HG02678 (cell line): Measurements from ENCODE around the gene NBPF26.
"Not testable (repeated sequence)": the region's sequence is repeated elsewhere in the genome, so short reads cannot be mapped to it uniquely, and the experiment has no call there.

ENCODE experiments used
- ATAC-seq: cut with Tn5 transposase; IDR thresholded peaks from one replicate; pipeline ENCODE4 v1.9.1; 2021; ENCODE audit warnings: mild to moderate bottlenecking, moderate library complexity; ENCODE audit not compliant: unreplicated experiment

Gene NBPF26

DNA sequence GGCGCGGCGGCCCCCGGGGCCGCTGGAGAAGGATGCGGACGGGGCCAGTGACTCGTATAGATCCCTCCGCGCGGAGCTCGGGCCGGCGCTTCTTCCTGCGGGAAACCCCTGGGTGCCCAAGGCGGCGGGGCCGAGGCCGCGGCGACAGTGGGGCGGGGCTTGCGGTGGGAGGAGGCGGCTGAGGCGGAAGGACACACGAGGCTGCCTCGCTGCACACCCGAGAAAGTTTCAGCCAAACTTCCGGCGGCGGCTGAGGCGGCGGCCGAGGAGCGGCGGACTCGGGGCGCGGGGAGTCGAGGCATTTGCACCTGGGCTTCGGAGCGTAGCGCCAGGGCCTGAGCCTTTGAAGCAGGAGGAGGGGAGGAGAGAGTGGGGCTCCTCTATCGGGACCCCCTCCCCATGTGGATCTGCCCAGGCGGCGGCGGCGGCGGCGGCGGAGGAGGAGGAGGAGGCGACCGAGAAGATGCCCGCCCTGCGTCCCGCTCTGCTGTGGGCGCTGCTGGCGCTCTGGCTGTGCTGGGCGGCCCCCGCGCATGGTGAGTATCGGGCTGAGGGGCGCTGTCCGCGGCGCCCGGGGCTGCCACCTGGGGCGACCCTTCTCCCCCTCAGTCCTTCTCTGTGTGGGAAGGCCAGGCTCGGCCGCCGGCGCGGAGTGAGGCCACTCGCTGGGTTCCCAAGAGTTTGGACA is at the start of gene NBPF26:
Gene NBPF26, plus strand, starts transcription at position 231 of the 688 bp plus-strand sequence.
- not testable (repeated sequence) for ATAC-seq

DNA sequence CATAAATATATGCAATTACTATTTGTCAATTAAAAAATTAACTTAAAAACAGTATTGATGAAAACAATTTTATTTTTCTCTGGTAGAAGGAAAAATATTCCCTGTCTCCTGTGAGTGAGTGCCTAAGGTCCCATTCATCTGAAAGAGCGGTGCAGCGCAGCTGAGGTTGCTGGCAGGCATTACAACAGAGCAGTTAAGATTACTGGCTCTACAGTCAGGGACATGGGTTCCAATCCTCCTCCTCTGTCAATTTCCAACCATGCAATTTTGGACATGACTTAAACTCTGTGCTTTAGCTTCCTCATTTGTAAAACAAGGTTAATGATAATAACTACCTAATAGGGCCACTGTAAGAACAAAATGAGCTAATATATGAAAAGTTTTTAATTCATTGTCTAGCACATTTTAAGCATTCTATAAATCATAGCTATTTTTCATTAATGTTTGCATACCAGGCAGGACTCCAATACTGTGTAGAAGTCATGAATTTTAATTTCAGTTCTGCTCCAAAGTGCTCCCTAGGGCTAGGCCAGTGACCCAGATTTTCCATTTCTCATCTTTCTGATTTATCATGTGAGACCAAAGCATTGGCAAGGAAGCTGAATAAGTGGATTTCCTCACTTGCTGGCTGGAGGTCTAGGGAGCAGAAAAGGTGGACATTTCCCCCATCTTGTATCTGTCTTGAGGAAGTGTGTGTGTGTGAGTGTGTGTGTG is 43.5 kb upstream of the NBPF26 start:
- ATAC-seq, result not testable (repeated sequence)

GRCh38 chr1:120680938-120681337 is 42.8 kb upstream of the NBPF26 start:
- ATAC-seq, result not testable (repeated sequence)

- not testable (repeated sequence) for ATAC-seq
These were observed 39.3 kb upstream of the NBPF26 start for GRCh38 chr1:120684397-120684796.

DNA sequence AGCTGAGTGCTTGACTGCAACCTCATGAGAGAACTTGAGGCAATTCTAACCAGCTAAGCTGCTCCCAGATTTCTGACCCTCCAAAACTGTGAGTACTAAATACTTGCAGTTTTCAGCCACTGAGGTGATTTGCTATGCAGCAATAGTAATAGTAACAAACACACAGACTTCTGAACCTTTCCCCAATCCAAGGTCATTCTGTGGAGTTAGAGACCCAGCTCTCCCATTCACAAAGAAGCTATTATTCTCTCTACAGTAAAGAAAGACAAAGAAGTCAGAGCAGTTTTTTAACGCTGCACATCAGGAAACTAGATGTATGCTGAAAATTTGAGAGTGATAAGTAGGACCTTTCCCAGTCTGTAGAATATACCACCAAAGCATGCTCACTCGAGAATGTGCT is 38.1 kb upstream of the NBPF26 start:
- ATAC-seq, result not testable (repeated sequence)

GRCh38 chr1:120687250-120687649 is 36.5 kb upstream of the NBPF26 start:
- ATAC-seq, result not testable (repeated sequence)

GRCh38 chr1:120700807-120701562 is 22.8 kb upstream of the NBPF26 start:
- ATAC-seq, result not testable (repeated sequence)

DNA sequence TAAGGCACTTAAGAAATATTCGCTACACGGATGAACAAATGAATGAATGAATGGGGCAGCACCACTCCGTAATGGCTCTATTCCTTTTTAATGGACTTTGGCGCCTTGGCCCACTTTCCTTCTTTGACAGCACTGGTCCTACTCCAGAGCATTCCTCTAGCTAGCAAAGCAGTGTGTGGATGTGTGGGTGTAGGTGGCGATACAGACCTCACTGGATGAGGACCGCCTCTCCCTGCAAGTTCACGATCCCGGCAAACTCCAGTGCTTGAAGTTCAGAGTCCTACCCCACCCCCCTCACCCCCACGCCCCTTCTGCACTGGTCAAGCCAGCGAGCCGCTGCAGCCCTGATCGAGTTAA is 409 bp upstream of the NBPF26 start:
- ATAC-seq, result not testable (repeated sequence)

DNA sequence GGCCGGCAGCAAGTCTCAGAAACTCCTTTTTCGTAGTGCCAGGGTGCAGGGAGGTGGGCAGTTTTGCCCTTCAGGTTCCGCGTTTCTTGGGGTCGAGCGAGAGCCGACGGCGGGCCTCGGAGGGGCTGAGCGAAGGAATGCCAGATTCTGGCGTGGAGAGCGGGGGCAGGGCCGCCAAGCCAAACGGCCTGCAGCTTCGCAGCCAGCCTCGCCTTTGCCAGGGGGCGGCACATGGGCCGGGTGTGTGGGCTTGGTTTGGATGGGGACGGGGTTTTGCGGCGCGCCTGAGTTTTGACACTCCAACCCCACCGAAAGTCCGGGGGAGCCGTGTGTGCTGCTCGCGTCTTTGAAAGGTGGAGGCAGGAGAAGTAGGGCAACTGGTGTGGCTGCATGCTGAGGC is 762 bp downstream of the NBPF26 start:
- ATAC-seq, result not testable (repeated sequence)

- not testable (repeated sequence) for ATAC-seq
These were observed 5.1 kb downstream of the NBPF26 start for GRCh38 chr1:120728811-120729210.

DNA sequence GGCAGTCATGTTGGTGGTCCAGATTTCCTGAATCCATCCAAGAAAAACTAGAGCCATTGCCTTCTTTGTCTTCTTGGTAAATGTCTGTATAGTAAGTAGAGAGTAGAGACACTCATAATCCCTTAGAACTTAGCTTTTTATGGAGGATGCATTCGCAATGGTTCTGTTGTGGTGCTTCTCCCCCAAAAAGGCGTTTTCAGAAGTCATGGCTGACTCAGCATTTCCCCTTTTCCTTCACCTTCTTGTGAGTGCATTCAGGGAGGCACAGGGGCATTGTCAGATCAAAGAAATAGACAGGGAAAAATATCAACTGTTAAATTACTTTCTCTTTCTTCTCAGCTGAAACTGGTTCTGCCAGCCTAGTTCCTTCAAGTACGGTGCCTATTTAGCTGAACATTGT is 45.3 kb downstream of the NBPF26 start:
- not testable (repeated sequence) for ATAC-seq

DNA sequence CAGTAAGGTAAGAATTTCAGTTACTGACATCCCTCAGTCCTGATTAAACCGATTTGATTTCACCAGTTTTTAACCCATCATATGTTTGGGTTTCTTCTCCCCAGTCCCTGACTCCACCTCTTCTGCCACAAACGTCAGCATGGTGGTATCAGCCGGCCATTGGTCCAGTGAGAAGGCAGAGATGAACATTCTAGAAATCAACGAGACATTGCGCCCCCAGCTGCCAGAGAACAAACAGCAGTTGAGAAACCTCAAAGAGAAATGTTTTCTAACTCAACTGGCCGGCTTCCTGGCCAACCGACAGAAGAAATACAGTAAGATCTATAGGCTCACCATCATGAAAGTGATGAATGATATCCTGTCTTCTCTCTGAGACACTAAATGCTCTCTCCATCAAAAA is 81.7 kb downstream of the NBPF26 start:
- ATAC-seq, result not testable (repeated sequence)

DNA sequence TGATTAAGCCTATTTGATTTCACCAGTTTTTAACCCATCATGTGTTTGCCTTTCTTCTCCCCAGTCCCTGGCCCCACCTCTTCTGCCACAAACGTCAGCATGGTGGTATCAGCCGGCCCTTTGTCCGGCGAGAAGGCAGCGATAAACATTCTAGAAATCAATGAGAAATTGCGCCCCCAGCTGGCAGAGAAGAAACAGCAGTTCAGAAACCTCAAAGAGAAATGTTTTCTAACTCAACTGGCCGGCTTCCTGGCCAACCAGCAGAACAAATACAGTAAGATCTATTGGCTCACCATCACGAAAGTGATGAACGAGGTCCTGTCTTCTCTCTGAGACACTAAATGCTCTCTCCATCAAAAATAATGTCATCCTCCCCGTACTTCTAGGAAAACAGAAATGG is 88.1 kb downstream of the NBPF26 start:
- ATAC-seq, result not testable (repeated sequence)

- not testable (repeated sequence) for ATAC-seq
These were observed 101.3 kb downstream of the NBPF26 start for GRCh38 chr1:120825051-120825450.

DNA sequence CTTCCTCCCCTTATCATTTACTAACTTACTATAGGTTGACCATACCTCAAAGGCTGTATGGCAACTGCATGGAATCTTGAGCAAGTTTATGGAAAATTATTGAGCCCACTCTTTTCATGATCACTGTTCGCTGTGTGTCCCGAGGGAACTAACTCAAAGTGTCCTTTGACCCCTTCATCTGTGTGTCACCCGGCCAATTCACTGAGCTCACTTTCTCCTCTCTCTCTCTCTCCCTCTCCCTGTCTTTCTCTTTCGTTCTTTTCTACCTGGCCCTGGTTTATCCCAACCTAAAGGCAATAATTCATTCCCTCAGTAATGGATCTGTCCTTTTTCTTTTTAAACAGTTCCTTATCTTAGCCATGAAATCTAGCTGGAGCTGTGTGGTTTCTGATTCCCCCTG is 102.9 kb downstream of the NBPF26 start:
- not testable (repeated sequence) for ATAC-seq

- not testable (repeated sequence) for ATAC-seq
These were observed 120.6 kb downstream of the NBPF26 start for GRCh38 chr1:120844186-120844944.

- not testable (repeated sequence) for ATAC-seq
These were observed 121.2 kb downstream of the NBPF26 start for GRCh38 chr1:120844945-120845330.

- ATAC-seq, result not testable (repeated sequence)
These were observed 125.9 kb downstream of the NBPF26 start for GRCh38 chr1:120849400-120850286.

- ATAC-seq, result not testable (repeated sequence)
These were observed 126.5 kb downstream of the NBPF26 start for GRCh38 chr1:120850287-120850536.
